Muscle of arm (tissue), 14 donors: Measurements from ENCODE around the gene UMOD. TPM values are rescaled to one million over a fixed set of nuclear protein-coding genes. Genes with fewer than 3 reads are reported as not detected.

Source experiments
- DNase-seq: peaks from one replicate; pipeline ENCODE4 v3.0.0-alpha.2; 2013
- long read RNA-seq, 11 donors: transcript quantifications; one replicate each; lab custom pipeline, GENCODE V29; 2026
- polyA plus RNA-seq, 12 donors: library from polyadenylated mRNA; unstranded; fragments of 120-200 nt; gene quantifications; one replicate each; pipeline ENCODE4 v1.2.1, GENCODE V29; 2013; ENCODE audit not compliant: insufficient read length in 12 of 12

Gene UMOD
- under 1 TPM in 4 of 12 donors, not detected in 8; 0.19 to 0.64 (median 0.41) TPM for polyA plus RNA-seq
- long read RNA-seq, donor 1, result 0 reads
- long read RNA-seq, donor 2, result 0 reads
- long read RNA-seq, donor 3, result 0 reads
- long read RNA-seq, donor 4, result 0 reads
- long read RNA-seq, donor 5, result 0 reads
- long read RNA-seq, donor 6, result 0 reads
- long read RNA-seq, donor 7, result 0 reads
- long read RNA-seq, donor 8, result 0 reads
- long read RNA-seq, donor 9, result 0 reads
- long read RNA-seq, donor 10, result 0 reads
- long read RNA-seq, donor 11, result 0 reads

- DNase-seq, result no peak
These were observed at the start of gene UMOD for GRCh38 chr16:20352615-20353014. Gene UMOD (minus strand): TSS chr16:20352715. CDS start chr16:20350737, 1,978 bp downstream.

GRCh38 chr16:20401475-20402016 lies 49.0 kb upstream of the UMOD start:
- DNase-seq, result no peak

DNA sequence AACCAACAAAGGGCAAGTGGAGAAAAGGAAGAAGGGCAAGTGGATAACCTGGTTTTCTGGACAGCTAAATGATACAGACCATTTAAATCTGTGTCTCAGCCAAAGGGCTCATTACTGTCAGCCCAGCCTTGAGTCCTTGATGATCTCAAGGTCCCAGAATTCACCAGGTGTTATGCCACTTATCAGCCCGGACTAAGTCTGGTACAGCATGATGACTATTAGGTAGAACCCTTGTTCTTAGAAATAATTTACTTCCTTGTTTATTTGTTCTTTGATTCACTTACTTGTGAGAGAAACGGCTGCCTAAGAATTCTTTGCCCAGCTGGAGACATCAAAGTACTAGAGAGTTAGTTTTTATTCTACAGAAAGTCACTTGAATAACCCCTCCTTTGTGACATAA lies 48.6 kb upstream of the UMOD start:
- DNase-seq, result no peak

GRCh38 chr16:20399185-20399584 lies 46.7 kb upstream of the UMOD start:
- no peak for DNase-seq

GRCh38 chr16:20398603-20399002 lies 46.1 kb upstream of the UMOD start:
- no peak for DNase-seq

DNA sequence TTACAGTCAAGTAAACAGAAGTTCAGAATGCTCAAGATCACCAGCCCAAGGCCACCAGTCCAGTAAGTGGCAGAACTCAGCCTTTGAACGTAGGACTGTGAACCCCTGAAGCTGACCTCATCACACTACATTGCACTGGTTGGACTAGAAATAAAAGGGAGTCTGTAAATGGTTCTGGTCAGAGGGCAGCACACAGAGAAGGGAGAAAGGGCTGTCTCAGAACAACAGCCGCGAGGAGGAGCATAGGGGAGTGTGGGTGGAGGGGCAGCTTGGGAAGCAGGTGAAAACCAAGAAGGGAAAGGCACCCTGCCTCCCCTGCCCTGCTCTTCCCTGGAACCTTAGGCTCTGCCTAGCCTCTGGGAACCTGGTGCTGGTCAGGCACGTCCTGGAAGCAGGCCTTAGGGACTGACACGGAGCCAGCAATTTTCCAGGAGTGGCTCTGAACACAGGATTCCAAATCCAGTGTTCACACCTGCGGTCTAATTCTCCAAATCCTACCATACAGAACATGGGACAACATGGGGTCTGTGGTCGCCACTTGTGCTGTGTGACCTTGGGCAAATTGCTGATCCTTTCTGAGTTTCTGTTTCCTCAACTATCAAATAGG lies 45.1 kb upstream of the UMOD start:
- DNase-seq, result no peak

DNA sequence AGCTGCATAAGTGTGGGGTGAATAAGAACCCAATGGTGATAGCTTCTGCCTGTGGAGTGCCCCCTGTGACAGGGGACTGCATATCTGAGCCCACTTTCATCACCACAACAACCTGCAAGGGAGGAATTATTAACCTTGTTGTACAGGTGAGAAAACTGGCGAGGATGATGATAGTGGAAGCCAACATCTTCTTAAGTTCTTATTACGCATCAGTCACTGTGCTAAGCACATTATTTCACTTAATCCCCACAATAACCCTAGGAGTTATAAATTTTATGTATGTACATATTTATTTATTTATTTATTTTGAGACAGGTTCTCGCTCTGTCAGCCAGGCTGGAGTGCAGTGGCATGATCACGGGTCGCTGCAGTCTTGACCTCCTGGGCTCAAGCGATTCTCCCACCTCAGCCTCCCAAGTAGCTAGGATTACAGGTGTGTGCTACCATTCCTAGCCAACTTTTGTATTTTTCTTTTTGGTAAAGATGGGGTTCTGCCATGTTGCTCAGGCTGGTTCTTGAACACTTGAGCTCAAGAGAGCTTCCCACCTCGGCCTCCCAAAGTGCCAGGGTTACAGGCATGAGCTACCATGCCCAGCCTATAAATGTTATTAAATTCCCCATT lies 44.4 kb upstream of the UMOD start:
- DNase-seq, result no peak

DNA sequence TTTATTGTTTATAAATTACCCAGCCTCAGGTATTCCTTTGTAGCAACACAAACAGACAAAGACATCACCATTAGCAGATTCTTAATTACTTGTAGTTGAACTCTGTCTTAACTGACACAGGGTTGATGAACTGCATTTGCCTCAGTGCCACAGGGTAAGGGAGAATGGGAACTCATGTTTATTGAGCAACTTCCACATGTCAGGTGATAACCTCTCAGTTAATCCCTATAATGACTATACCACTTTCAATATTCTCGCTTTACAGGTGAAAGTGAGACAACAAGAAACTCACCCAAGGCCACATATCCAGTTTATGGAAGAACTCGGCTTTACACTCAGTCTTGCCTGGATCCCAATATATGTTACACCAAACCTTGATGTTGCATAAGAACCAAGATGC lies 43.4 kb upstream of the UMOD start:
- no peak for DNase-seq

GRCh38 chr16:20393801-20394577 lies 41.5 kb upstream of the UMOD start:
- peak; percentile 26 for DNase-seq

GRCh38 chr16:20391045-20391444 lies 38.5 kb upstream of the UMOD start:
- no peak for DNase-seq

DNA sequence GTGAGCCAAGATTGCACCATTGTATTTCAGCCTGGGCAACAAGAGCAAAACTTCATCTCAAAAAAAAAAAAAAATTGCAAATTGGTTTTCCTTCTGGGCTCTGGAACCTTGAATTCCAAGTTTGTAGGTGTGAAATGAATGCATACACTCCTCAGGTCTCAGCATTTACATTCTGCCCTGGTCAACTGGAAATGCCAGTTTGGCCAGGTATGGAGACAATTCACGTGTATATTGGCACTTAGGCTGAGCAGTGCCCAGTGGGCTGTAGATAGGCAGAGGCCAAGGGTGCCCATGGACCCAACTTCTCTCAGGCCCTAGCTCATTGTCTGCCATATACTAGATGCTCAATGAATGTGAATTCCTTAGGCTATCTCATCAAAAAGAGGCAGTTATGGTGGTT lies 36.3 kb upstream of the UMOD start:
- no peak for DNase-seq

DNA sequence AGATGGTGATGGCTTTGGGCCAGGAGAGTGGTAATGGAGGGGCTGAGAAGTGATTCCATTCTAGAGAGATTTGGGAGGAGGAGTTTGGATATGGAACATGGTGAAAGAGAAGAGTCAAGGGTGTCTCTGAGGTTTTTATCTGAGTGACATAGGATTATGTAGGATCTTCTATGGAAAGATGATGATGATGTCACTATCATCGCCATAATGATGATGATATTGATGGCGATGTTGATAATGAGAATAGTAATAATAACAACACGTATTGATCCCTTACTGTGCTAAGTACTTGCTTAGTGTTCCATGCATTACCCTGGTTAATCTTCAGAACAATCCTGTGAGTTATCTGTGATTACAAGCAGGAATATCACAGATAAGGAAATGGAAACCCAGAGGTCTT lies 35.5 kb upstream of the UMOD start:
- no peak for DNase-seq

- DNase-seq, result peak; percentile 48
These were observed 33.6 kb upstream of the UMOD start for GRCh38 chr16:20385844-20386832.

DNA sequence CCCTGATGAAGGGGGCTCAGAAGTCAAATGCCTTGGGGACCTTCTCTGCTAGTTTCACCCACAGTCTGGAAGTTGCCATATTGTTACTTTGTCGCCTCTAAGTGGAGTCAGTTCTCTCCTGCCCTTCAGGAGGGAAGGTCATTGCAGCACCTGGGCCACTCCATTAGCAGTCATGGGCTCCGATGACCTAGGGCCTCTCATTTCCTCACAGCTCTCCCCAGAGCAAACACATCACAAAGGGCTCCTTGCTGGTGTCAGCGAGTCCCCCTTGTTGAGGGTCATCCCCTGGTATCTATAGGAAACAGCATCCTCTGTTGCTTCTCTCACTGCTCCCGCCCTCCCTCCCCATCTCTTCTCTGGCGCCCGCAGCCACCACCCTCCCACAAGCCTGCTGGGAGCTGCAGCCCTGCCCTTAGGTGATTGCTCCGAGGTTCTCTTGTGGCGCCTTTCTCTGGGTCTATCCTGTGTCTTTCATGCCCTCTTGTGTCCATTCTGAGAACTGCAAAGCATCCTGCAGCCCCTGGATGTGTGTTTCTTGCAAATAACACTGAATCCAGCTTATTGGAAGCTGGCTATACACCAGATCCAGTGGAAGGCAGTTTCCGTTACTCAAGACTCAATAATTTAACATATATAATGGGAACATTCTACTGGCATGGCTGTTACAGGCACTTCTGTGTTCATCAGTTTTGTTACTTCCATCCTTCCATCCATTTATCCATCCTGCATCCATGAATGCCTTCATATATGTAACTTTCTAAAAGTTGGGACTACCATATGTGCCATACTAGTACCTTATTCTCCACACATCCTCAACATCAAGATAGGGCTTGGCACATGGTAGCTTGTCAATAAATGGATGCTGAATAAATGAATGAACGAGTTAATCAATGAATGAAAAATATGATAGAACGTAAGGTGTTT lies 30.9 kb upstream of the UMOD start:
- DNase-seq, result peak; percentile 45

DNA sequence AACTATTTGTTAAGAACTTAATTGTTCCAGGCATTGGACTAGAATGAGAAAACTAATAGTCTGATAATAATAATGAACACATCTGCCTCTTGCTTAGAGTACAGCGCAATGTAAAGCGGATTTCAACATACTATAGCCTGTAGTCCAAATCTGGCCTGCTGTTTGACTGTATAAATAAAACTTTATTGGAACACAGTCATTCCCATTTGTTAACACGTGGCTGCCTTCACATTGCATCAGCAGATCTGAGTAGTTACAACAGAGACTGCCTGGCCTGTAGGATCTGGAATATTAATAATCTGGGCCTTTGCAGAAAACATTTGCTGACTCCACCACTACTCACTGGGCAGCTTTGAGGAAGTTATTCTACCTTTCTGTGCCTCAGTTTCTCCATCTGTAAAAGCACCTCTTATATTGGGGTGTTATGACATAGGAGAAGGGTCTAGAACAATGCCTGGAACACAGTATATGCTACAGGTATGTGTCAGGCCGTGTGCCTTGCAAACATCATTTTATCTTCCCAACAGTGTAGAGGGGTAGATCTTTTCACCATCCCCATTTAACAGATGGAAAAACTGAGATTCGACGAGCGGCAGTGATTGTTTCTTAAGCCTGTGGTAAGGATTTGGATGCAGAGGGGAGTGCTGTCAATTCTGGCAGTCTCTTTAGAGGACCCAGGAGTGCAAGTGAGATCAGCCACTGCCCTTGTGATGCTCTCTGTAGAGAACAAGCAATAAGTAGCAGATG lies 29.9 kb upstream of the UMOD start:
- no peak for DNase-seq

GRCh38 chr16:20380782-20381181 lies 28.3 kb upstream of the UMOD start:
- DNase-seq, result no peak

DNA sequence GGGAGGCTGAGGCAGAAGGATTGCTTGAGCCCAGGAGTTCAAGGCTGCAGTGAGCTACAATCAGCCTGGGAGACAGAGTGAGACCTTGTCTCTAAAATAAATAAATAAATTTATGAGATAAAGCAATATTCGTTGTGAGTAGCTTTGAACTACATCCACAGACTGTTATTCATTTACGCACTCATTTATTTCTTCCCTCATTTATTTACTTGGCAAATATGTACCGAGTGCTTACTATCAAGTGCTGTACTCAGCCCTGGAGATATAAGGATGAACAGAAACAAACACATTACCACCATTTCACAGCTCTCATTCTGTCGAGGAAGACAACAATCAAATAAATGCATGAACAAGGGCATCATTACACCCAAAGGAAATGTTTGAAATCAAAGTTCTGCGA lies 24.7 kb upstream of the UMOD start:
- no peak for DNase-seq

DNA sequence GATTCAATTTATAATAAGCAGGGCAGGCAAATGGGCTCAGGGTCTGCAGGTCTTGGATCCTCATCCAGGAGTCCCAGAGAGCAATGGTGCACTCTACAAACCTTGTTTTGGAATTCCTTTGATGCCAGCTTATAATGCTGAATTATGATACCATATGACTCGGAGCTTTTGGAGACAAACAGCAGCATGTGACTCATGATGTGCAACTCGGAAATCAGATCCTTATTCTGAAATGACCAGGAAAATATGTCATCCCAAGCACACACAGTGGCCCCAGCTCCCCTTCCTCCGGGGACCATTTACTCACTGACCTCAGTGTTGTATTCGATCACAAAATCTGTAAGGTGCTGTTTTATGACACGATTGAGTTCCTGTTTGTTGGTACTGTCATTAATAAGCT lies 20.2 kb upstream of the UMOD start:
- DNase-seq, result no peak

DNA sequence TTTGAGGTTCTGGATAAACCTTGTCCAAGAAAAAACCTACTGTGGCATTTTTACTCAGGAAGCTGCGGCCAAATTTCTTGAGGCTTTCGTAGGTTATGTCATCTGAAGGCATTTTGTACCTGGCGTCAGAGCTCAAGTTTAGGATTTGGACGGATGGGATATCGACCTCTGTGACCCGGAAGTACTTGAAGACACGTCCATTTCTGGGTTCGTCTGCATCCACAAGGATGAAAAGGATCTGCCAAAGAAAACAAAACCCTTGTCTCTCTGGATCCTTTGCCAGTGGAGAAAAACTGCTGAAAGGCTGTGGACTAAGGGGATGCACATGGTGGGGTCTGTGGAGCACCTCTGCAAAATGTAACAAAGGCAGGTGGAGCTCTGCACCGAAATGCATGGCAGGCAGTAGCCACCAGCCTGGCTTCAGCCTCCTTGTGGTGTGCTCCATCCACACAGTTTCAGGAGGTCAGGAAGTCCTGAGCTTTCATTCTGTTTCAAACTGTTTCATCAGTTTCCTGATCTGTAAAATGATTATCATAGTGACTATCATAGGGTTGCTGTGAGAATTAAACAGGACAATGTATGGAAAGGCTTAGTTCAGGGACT lies 17.0 kb upstream of the UMOD start:
- DNase-seq, result no peak
